ENCODE results near the gene HDGFL3.
"Not testable (repeated sequence)": the region's sequence is repeated elsewhere in the genome, so short reads cannot be mapped to it uniquely, and the experiment has no call there.

The HDGFL3 gene

GRCh38 chr15:83100097-83100646 lies 107.5 kb downstream of the HDGFL3 start:
- POLR2A ChIA-PET, result no interaction called here
- CTCF ChIA-PET, result no interaction called here
- DNase-seq (ENCODE audit: extremely low spot score), result no peak
- TF ChIP-seq FOXM1 (IDR thresholded peaks at IDR 0.05; ENCODE audit: borderline replicate concordance) (no peak), FOXK2 (IDR thresholded peaks at IDR 0.05) (no peak), SP1 (IDR thresholded peaks at IDR 0.05) (no peak), ZNF384 (IDR thresholded peaks at IDR 0.05) (no peak), ARNT (IDR thresholded peaks at IDR 0.05) (no peak), NFRKB (IDR thresholded peaks at IDR 0.05) (no peak), ELF4 (IDR thresholded peaks at IDR 0.05) (no peak), HDGF (IDR thresholded peaks at IDR 0.05; ENCODE audit: borderline replicate concordance) (no peak), FOXA1 (IDR thresholded peaks at IDR 0.05) (no peak)

GRCh38 chr15:83099290-83099689 lies 108.3 kb downstream of the HDGFL3 start:
- CTCF ChIA-PET, result no interaction called here
- TF ChIP-seq NFRKB (IDR thresholded peaks at IDR 0.05) (no peak), LEF1 (IDR thresholded peaks at IDR 0.05; ENCODE audit: borderline replicate concordance) (no peak), ARNT (IDR thresholded peaks at IDR 0.05) (no peak), PKNOX1 (IDR thresholded peaks at IDR 0.05) (no peak), SUZ12 (IDR thresholded peaks at IDR 0.05) (no peak), BHLHE40 (IDR thresholded peaks at IDR 0.05; ENCODE audit: borderline replicate concordance) (no peak), L3MBTL2 (conservative IDR thresholded peaks at IDR 0.05) (no peak), SP1 (IDR thresholded peaks at IDR 0.05) (no peak), ZNF384 (IDR thresholded peaks at IDR 0.05) (no peak), TARDBP (IDR thresholded peaks at IDR 0.05) (no peak), ELF4 (IDR thresholded peaks at IDR 0.05) (no peak), HDGF (IDR thresholded peaks at IDR 0.05; ENCODE audit: borderline replicate concordance) (no peak), CTBP1 (IDR thresholded peaks at IDR 0.05; ENCODE audit: borderline replicate concordance) (no peak), FOXK2 (IDR thresholded peaks at IDR 0.05) (no peak)
- DNase-seq (ENCODE audit: extremely low spot score), result no peak
- POLR2A ChIA-PET, result no interaction called here

GRCh38 chr15:83098079-83098478 lies 109.5 kb downstream of the HDGFL3 start:
- ChIA-PET CTCF (no interaction called here), POLR2A (no interaction called here)
- TF ChIP-seq TARDBP (IDR thresholded peaks at IDR 0.05) (no peak), HDGF (IDR thresholded peaks at IDR 0.05; ENCODE audit: borderline replicate concordance) (no peak), NFRKB (IDR thresholded peaks at IDR 0.05) (no peak), PKNOX1 (IDR thresholded peaks at IDR 0.05) (no peak), FOXA1 (IDR thresholded peaks at IDR 0.05) (no peak), LEF1 (IDR thresholded peaks at IDR 0.05; ENCODE audit: borderline replicate concordance) (no peak), ZNF384 (IDR thresholded peaks at IDR 0.05) (no peak), BHLHE40 (IDR thresholded peaks at IDR 0.05; ENCODE audit: borderline replicate concordance) (no peak), ELF4 (IDR thresholded peaks at IDR 0.05) (no peak), SUZ12 (IDR thresholded peaks at IDR 0.05) (no peak), ARNT (IDR thresholded peaks at IDR 0.05) (no peak), CTBP1 (IDR thresholded peaks at IDR 0.05; ENCODE audit: borderline replicate concordance) (no peak), FOXK2 (IDR thresholded peaks at IDR 0.05) (no peak)
- no peak for DNase-seq (ENCODE audit: extremely low spot score)

GRCh38 chr15:83094583-83094982 lies 113.0 kb downstream of the HDGFL3 start:
- ChIA-PET CTCF (interaction anchor here (1.2 kb wide), 1 partner anchor 12 kb away, joined by 4 read pairs; no protein-coding TSS in a partner anchor), POLR2A (no interaction called here)
- no peak for DNase-seq (ENCODE audit: extremely low spot score)
- TF ChIP-seq ARNT (IDR thresholded peaks at IDR 0.05) (no peak), BHLHE40 (IDR thresholded peaks at IDR 0.05; ENCODE audit: borderline replicate concordance) (no peak), ELF4 (IDR thresholded peaks at IDR 0.05) (no peak), FOXA1 (IDR thresholded peaks at IDR 0.05) (no peak), CTBP1 (IDR thresholded peaks at IDR 0.05; ENCODE audit: borderline replicate concordance) (no peak), ZNF384 (IDR thresholded peaks at IDR 0.05) (no peak), SUZ12 (IDR thresholded peaks at IDR 0.05) (no peak), HDGF (IDR thresholded peaks at IDR 0.05; ENCODE audit: borderline replicate concordance) (no peak), PKNOX1 (IDR thresholded peaks at IDR 0.05) (no peak), TARDBP (IDR thresholded peaks at IDR 0.05) (no peak), L3MBTL2 (conservative IDR thresholded peaks at IDR 0.05) (no peak), LEF1 (IDR thresholded peaks at IDR 0.05; ENCODE audit: borderline replicate concordance) (no peak), SP1 (IDR thresholded peaks at IDR 0.05) (no peak), NFRKB (IDR thresholded peaks at IDR 0.05) (no peak), FOXK2 (IDR thresholded peaks at IDR 0.05) (no peak), FOXM1 (IDR thresholded peaks at IDR 0.05; ENCODE audit: borderline replicate concordance) (no peak)

- no peak for TF ChIP-seq PKNOX1 (IDR thresholded peaks at IDR 0.05)
- no peak for TF ChIP-seq ZNF384 (IDR thresholded peaks at IDR 0.05)
- TF ChIP-seq CTBP1 (IDR thresholded peaks at IDR 0.05; ENCODE audit: borderline replicate concordance), result no peak
- TF ChIP-seq FOXA1 (IDR thresholded peaks at IDR 0.05), result no peak
- TF ChIP-seq SUZ12 (IDR thresholded peaks at IDR 0.05), result no peak
- TF ChIP-seq ELF4 (IDR thresholded peaks at IDR 0.05), result no peak
- no peak for TF ChIP-seq LEF1 (IDR thresholded peaks at IDR 0.05; ENCODE audit: borderline replicate concordance)
- no peak for TF ChIP-seq L3MBTL2 (conservative IDR thresholded peaks at IDR 0.05)
- TF ChIP-seq NFRKB (IDR thresholded peaks at IDR 0.05), result no peak
- TF ChIP-seq TARDBP (IDR thresholded peaks at IDR 0.05), result no peak
- TF ChIP-seq ARNT (IDR thresholded peaks at IDR 0.05), result no peak
- no peak for TF ChIP-seq HDGF (IDR thresholded peaks at IDR 0.05; ENCODE audit: borderline replicate concordance)
- no peak for TF ChIP-seq SP1 (IDR thresholded peaks at IDR 0.05)
- no peak for TF ChIP-seq FOXM1 (IDR thresholded peaks at IDR 0.05; ENCODE audit: borderline replicate concordance)
- TF ChIP-seq BHLHE40 (IDR thresholded peaks at IDR 0.05; ENCODE audit: borderline replicate concordance), result no peak
- ChIA-PET POLR2A (no interaction called here), CTCF (interaction anchor here (0.6 kb wide), 1 partner anchor 17 kb away, joined by 5 read pairs; no protein-coding TSS in a partner anchor)
- DNase-seq (ENCODE audit: extremely low spot score), result no peak
Measured at GRCh38 chr15:83092309-83092976, 115.2 kb downstream of the HDGFL3 start.

- CTCF ChIA-PET; DNase-seq (ENCODE audit: extremely low spot score); POLR2A ChIA-PET: not testable (repeated sequence)
Measured at GRCh38 chr15:83091965-83092308, 115.7 kb downstream of the HDGFL3 start.
